K562 (cell line): ENCODE results near the gene PPM1N. TPM values are rescaled to one million over a fixed set of nuclear protein-coding genes. Genes with fewer than 3 reads are reported as not detected.
A peak's percentile ranks its signal among the peaks of the same experiment; 100 is the strongest.

ENCODE experiments used
- BMI1 ChIP-seq: fragments of 150-350 bp; IDR thresholded peaks from 2 replicates; pipeline ENCODE4 v1.6.1; 2014; ENCODE audit warnings: low read length
- CREB3 ChIP-seq: fragments of 450-650 bp; conservative IDR thresholded peaks from 2 replicates; pipeline ENCODE4 v1.6.1; 2016; ENCODE audit warnings: missing genetic modification characterization, low read depth, mild to moderate bottlenecking, missing compliant biosample characterization, moderate library complexity
- CREB3L1 ChIP-seq: fragments of 450-650 bp; IDR thresholded peaks from 2 replicates; pipeline ENCODE4 v1.6.1; 2014; ENCODE audit warnings: low read depth, mild to moderate bottlenecking, moderate library complexity, borderline replicate concordance
- CREB5 ChIP-seq: fragments of 250-450 bp; sonication (Bioruptor Pico); IDR thresholded peaks from 2 replicates; pipeline ENCODE4 v1.5.0; 2020; ENCODE audit warnings: mild to moderate bottlenecking
- E2F3 ChIP-seq: fragments of 250-450 bp; sonication (Bioruptor Pico); IDR thresholded peaks from 2 replicates; pipeline ENCODE4 v1.4.0; 2020; ENCODE audit warnings: mild to moderate bottlenecking
- E2F6 ChIP-seq, 2 experiments: IDR thresholded peaks; 2 replicates each; pipeline ENCODE4 v1.6.1; 2011; ENCODE audit warnings: borderline replicate concordance in 1 of 2, control low read depth in 1 of 2, low read depth in 1 of 2, low read length in 1 of 2, mild to moderate bottlenecking in 1 of 2, mixed read lengths in 1 of 2, moderate library complexity in 1 of 2; ENCODE audit not compliant: insufficient read depth in 1 of 2, insufficient read length in 1 of 2, poor library complexity in 1 of 2, severe bottlenecking in 1 of 2; ENCODE audit errors: extremely low read depth in 1 of 2
- MITF ChIP-seq: IDR thresholded peaks from 2 replicates; pipeline ENCODE4 v1.6.1; 2014; ENCODE audit warnings: antibody characterized with exemption
- NRF1 ChIP-seq, 2 experiments: fragments of 450-650 bp; IDR thresholded peaks in 1 of 2; conservative IDR thresholded peaks in 1 of 2; 2 replicates each; pipeline ENCODE4 v1.6.1; 2014; ENCODE audit warnings: mild to moderate bottlenecking in 2 of 2
- PTRF ChIP-seq: fragments of 450-650 bp; IDR thresholded peaks from 2 replicates; pipeline ENCODE4 v1.6.1; 2016; ENCODE audit warnings: mild to moderate bottlenecking, missing genetic modification characterization, missing compliant biosample characterization
- RFX5 ChIP-seq: IDR thresholded peaks from 2 replicates; pipeline ENCODE4 v1.6.1; 2011; ENCODE audit warnings: low read depth, mild to moderate bottlenecking, improper control_type of control experiment, low read length
- SMARCA5 ChIP-seq: fragments of 450-650 bp; IDR thresholded peaks from 2 replicates; pipeline ENCODE4 v1.6.1; 2016
- STAT6 ChIP-seq: sonication (generic); formaldehyde crosslinking; IDR thresholded peaks from 2 replicates; pipeline ENCODE4 v1.8.1; 2023; ENCODE audit warnings: mild to moderate bottlenecking, missing genetic modification reagents
- SUPT5H ChIP-seq: fragments of 450-650 bp; IDR thresholded peaks from 2 replicates; pipeline ENCODE4 v1.6.1; 2016
- TAF9B ChIP-seq: fragments of 450-650 bp; IDR thresholded peaks from 2 replicates; pipeline ENCODE4 v1.6.1; 2018; ENCODE audit warnings: mild to moderate bottlenecking; ENCODE audit not compliant: partially characterized antibody
- TBL1XR1 ChIP-seq, 2 experiments: IDR thresholded peaks; 2 replicates each; pipeline ENCODE4 v1.6.1; 2012; ENCODE audit warnings: improper control_type of control experiment in 2 of 2, low read length in 2 of 2, mild to moderate bottlenecking in 1 of 2
- TCF7L2 ChIP-seq: fragments of 150-350 bp; IDR thresholded peaks from 2 replicates; pipeline ENCODE4 v1.6.1; 2016; ENCODE audit warnings: low read depth, mild to moderate bottlenecking, low read length, moderate library complexity
- ZNF133 ChIP-seq: fragments of 250-450 bp; sonication (Bioruptor Pico); IDR thresholded peaks from 2 replicates; pipeline ENCODE4 v1.4.0; 2020; ENCODE audit warnings: mild to moderate bottlenecking
- ZNF347 ChIP-seq: fragments of 450-650 bp; formaldehyde crosslinking; IDR thresholded peaks from 2 replicates; pipeline ENCODE4 v1.4.0; 2020; ENCODE audit warnings: low read depth, mild to moderate bottlenecking, moderate library complexity
- ZNF586 ChIP-seq: fragments of 450-650 bp; formaldehyde crosslinking; conservative IDR thresholded peaks from 2 replicates; pipeline ENCODE4 v1.4.0; 2020; ENCODE audit warnings: mild to moderate bottlenecking, moderate library complexity
- polyA plus RNA-seq, 8 experiments: library from polyadenylated mRNA; depleted of rRNA in 4 of 8; stranded (reverse) in 5 of 8; unstranded in 3 of 8; fragments of >200 nt; fragmentation: Nextera tagmentation in 2 of 8; fragmentation: Illumina TruSeq in 1 of 8; extraction: Ambion mirVana in 2 of 8; extraction: Trizol in 1 of 8; gene quantifications; 2 replicates each; pipeline versions ENCODE4 v1.2.1 to v1.2.3, GENCODE V29; 2011 to 2014; ENCODE audit warnings: inconsistent platforms in 1 of 8, missing spikeins in 1 of 8
- total RNA-seq, 7 experiments: library from RNA; depleted of rRNA in 6 of 7; stranded (reverse); fragments of >200 nt in 6 of 7; fragmentation: Illumina TruSeq in 2 of 7; extraction: Trizol in 2 of 7; gene quantifications; 2 replicates each; pipeline versions ENCODE4 v1.2.1 to v1.2.3, GENCODE V29; 2011 to 2021; ENCODE audit warnings: low replicate concordance in 1 of 7

The PPM1N gene
- total and polyA plus RNA-seq, 9 of the 15 experiments (the other 6 are each of a cell fraction or from before 2014, with no cell fraction given): 4.5 to 15.6 (median 8.7) TPM

GRCh38 chr19:45451131-45451849 is 47.0 kb upstream of the PPM1N start (continued):
- no peak for TF ChIP-seq E2F6 (IDR thresholded peaks at IDR 0.05; ENCODE audit: borderline replicate concordance in 1 of 2, extremely low read depth in 1 of 2, insufficient read depth in 1 of 2, insufficient read length in 1 of 2, low read depth in 1 of 2, low read length in 1 of 2, poor library complexity in 1 of 2, severe bottlenecking in 1 of 2)
- no peak for TF ChIP-seq ZNF586 (CRISPR knock-in tag)
- no peak for TF ChIP-seq CREB5
- 0 out of 2 replicates have a peak, but pooled peaks have one; percentile 54 for TF ChIP-seq STAT6 (CRISPR knock-in tag)
- TF ChIP-seq SUPT5H: no peak
- no peak for TF ChIP-seq RFX5
- no peak for TF ChIP-seq CREB3 (tag)
- TF ChIP-seq TCF7L2: no peak
- TF ChIP-seq BMI1: no peak
- no peak for TF ChIP-seq SMARCA5
- TF ChIP-seq TAF9B: no peak
- TF ChIP-seq ZNF347 (CRISPR knock-in tag): no peak
- no peak for TF ChIP-seq TBL1XR1 (IDR thresholded peaks at IDR 0.05; ENCODE audit: low read length in 2 of 2)
- TF ChIP-seq CREB3L1: no peak
- no peak for TF ChIP-seq E2F3 (CRISPR knock-in tag)
- peak in 1 of 2 experiments; percentile 3; a peak in 1 of 4 replicates for TF ChIP-seq NRF1 (conservative IDR thresholded peaks at IDR 0.05 in 1 of 2, IDR thresholded peaks at IDR 0.05 in 1 of 2)
- TF ChIP-seq ZNF133 (CRISPR knock-in tag): no peak
- no peak for TF ChIP-seq MITF
- TF ChIP-seq PTRF (tag): no peak
